ENCODE data around the gene MYPOP.

Gene MYPOP

DNA sequence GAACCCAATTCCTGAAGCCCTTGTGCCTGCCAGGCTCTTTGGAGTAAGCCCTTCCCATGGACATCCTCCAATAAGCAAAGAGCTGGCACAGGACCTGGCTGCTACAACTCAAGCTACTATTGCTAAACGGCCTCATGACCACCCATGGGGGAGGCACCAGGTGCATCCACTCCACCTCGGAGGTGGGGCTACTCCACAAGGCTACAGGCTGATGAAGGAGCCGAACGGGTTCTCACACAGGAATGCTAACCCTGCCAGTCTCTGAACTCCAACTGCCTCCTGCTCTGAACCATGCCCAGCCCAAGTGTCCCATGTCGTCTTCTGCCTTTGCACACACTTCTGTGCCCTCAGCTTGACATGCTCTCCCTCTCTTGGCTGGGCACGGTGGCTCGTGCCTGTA is 49.4 kb downstream of the MYPOP start:
- no peak overlapping the region for H3K4me3 ChIP-seq (ENCODE audit: low read depth, low read length)
- TF ChIP-seq, protein P1, sequence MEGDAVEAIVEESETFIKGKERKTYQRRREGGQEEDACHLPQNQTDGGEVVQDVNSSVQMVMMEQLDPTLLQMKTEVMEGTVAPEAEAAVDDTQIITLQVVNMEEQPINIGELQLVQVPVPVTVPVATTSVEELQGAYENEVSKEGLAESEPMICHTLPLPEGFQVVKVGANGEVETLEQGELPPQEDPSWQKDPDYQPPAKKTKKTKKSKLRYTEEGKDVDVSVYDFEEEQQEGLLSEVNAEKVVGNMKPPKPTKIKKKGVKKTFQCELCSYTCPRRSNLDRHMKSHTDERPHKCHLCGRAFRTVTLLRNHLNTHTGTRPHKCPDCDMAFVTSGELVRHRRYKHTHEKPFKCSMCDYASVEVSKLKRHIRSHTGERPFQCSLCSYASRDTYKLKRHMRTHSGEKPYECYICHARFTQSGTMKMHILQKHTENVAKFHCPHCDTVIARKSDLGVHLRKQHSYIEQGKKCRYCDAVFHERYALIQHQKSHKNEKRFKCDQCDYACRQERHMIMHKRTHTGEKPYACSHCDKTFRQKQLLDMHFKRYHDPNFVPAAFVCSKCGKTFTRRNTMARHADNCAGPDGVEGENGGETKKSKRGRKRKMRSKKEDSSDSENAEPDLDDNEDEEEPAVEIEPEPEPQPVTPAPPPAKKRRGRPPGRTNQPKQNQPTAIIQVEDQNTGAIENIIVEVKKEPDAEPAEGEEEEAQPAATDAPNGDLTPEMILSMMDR (IDR thresholded peaks at IDR 0.05; ENCODE audit: low read depth, low read length, missing control alignments) = no peak
- no peak for DNase-seq (ENCODE audit: low read depth)

DNA sequence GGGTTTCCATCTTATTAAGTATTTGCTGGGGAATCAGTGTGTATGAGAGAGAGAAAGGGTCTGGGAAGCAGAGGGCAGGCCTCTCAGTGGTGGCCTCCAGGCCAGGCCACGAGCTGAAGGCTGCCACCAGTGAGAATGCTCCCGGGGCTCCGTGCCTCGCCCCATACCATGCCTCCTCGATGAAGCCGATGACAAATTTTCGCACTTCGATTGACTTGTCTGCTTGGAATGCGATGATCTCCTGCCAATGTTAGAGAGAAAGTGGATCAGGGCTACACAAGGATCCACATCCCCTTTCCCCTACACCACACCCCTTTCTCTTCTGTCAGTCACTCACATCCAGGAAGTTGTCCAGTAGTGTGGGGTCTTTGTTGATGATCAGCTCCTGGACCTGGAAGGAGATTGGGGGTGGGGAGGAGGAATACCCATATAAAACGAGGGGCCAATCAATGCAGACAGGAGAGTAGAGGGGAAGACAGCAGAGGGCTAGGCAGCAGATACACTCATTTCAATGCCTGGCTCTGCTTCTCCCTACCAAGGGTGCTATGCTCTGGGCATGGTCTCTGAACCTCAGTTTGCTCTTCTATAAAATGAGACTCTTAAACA is 50.2 kb downstream of the MYPOP start:
- TF ChIP-seq, protein P1 (IDR thresholded peaks at IDR 0.05; ENCODE audit: low read depth, low read length, missing control alignments) = no peak
- H3K4me3 ChIP-seq (ENCODE audit: low read depth, low read length) = no peak overlapping the region
- no peak for DNase-seq (ENCODE audit: low read depth)

DNA sequence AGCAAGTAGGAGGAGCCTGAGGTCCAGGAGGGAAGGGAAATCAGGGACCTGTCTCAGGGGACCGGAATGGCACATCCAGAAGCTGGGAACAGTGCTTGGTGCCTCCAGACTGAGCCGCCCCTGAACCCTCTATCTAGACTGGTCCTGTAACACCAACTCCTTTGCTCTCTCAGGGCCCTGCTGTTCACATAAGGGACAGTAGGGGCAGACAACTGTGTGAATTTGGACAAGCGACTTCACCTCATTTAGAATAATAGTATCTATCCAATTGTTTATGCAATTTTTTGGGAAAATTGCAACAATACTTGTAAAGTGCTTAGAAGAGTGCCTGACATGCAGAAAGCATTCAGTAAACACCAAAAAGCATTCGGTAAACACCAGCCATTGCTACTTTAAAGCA is 53.5 kb downstream of the MYPOP start:
- TF ChIP-seq, protein P1 (IDR thresholded peaks at IDR 0.05; ENCODE audit: low read depth, low read length, missing control alignments) = peak; percentile 45
- H3K4me3 ChIP-seq (ENCODE audit: low read depth, low read length) = no peak overlapping the region

DNA sequence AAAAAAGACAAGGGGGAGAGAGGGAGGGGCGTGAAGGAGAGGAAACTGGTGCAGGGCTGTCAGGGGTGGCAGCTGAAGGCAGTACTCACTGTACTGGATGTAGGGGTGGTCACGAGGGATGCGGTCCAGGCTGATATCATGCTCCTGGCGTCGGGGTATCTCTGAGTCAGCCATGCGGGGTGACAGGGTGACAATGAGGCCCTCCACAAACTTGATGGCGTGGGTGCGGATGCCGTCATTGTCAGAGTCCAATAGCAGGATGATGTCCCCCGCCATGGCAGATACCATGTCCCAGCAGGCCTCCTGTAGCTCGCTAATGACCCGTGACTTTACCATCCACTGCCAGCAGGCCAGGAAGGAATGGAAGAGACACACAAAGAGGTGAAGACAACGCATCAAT is 54.8 kb downstream of the MYPOP start:
- no peak overlapping the region for H3K4me3 ChIP-seq (ENCODE audit: low read depth, low read length)
- TF ChIP-seq, protein P1 (IDR thresholded peaks at IDR 0.05; ENCODE audit: low read depth, low read length, missing control alignments) = no peak
- no peak for DNase-seq (ENCODE audit: low read depth)

More for the DNA sequence above, 53.5 kb downstream of the MYPOP start:
- no peak for DNase-seq (ENCODE audit: low read depth)

DNA sequence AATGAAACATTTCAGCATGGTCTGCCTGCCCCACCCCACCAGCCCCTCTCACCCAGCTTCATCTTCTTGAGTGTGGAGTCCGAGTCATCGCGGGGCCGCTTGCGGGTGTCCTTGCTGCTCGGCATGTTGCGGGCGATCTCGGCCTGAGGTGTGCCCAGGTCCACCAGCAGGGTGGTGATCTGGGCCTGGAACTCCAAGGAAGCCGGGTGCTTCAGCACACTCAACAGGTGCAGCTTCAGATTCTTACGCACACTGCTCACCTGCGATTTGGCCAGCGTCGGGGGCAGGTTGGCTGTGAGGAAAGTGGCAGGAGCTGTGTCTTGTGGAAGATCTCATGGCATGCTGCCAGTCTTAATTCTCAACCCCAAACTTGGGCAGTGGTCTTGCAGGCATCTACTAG is 60.2 kb downstream of the MYPOP start:
- no peak overlapping the region for H3K4me3 ChIP-seq (ENCODE audit: low read depth, low read length)
- TF ChIP-seq, protein P1 (IDR thresholded peaks at IDR 0.05; ENCODE audit: low read depth, low read length, missing control alignments) = no peak
- no peak for DNase-seq (ENCODE audit: low read depth)

Data from GM12864 (cell line).